Mammary epithelial cell (primary cell): ENCODE results near the gene PI4KB.

Experiments used
- CTCF ChIP-seq, 2 donors: IDR thresholded peaks in 1 of 2; conservative IDR thresholded peaks in 1 of 2; 2 replicates each; pipeline ENCODE4 v1.5.1; 2011 to 2012; ENCODE audit warnings: inconsistent platforms in 2 of 2, low read length in 2 of 2, mild to moderate bottlenecking in 2 of 2, control low read depth in 1 of 2, low read depth in 1 of 2; ENCODE audit not compliant: insufficient read depth in 1 of 2; ENCODE audit errors: extremely low read depth in 1 of 2
- EZH2 ChIP-seq: IDR thresholded peaks from 2 replicates; pipeline ENCODE4 v1.6.1; 2012; ENCODE audit warnings: low read length, inconsistent platforms, borderline replicate concordance

GRCh38 chr1:151313501-151313900 lies 13.7 kb downstream of the PI4KB start:
- TF ChIP-seq CTCF (conservative IDR thresholded peaks at IDR 0.05 in 1 of 2, IDR thresholded peaks at IDR 0.05 in 1 of 2; ENCODE audit: extremely low read depth in 1 of 2, insufficient read depth in 1 of 2, low read depth in 1 of 2, low read length in 2 of 2) (no peak), EZH2 (no peak)
